ENCODE data around the gene ITGAD. TPM values are rescaled to one million over a fixed set of nuclear protein-coding genes. Genes with fewer than 3 reads are reported as not detected.

Gene ITGAD
- total and polyA plus RNA-seq, 11 donors: 0.41 to 0.80 TPM; not detected in 9

DNA sequence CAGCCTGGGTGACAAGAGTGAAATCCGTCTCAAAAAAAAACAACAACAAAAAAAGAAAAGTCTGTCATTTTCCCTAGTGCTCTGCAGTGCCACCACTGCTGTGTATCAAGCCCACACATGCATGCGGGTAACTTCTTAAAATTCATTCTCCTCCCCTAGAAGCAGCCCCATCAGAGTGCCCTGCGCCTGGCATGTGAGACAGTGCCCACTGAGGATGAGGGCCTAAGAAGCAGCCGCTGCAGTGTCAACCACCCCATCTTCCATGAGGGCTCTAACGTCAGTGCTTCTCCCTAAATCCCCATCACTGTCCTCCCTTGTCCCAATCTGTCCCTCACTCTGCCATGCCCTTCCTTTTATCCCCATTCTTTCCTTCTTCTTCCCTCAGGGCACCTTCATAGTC is 24.8 kb downstream of the ITGAD start:
- intact Hi-C loops (cut with DNase I): no loop called here
- Histone ChIP-seq H3K27me3 (peaks cover 0 to 2% (median 0%) of the 10 kb centered on the region in 9 donors), H3K27ac (no peak overlapping the region), H3K36me3 (no peaks in the 10 kb centered on the region), H3K9me3 (peaks cover 0 to 3% (median 0%) of the 10 kb centered on the region in 12 donors), H3K4me1 (peaks cover 0 to 7% (median 0%) of the 10 kb centered on the region in 12 donors), H3K4me3 (no peak overlapping the region)
- TF ChIP-seq, protein P1, sequence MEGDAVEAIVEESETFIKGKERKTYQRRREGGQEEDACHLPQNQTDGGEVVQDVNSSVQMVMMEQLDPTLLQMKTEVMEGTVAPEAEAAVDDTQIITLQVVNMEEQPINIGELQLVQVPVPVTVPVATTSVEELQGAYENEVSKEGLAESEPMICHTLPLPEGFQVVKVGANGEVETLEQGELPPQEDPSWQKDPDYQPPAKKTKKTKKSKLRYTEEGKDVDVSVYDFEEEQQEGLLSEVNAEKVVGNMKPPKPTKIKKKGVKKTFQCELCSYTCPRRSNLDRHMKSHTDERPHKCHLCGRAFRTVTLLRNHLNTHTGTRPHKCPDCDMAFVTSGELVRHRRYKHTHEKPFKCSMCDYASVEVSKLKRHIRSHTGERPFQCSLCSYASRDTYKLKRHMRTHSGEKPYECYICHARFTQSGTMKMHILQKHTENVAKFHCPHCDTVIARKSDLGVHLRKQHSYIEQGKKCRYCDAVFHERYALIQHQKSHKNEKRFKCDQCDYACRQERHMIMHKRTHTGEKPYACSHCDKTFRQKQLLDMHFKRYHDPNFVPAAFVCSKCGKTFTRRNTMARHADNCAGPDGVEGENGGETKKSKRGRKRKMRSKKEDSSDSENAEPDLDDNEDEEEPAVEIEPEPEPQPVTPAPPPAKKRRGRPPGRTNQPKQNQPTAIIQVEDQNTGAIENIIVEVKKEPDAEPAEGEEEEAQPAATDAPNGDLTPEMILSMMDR (IDR thresholded peaks at IDR 0.05): no peak
- TF ChIP-seq POLR2A (IDR thresholded peaks at IDR 0.05): no peak
- ATAC-seq (no peak), DNase-seq (no peak)
- WGBS, 4 donors: 86 to 92% (median 91%) methylated on average over 5 of the region's 5 CpGs

DNA sequence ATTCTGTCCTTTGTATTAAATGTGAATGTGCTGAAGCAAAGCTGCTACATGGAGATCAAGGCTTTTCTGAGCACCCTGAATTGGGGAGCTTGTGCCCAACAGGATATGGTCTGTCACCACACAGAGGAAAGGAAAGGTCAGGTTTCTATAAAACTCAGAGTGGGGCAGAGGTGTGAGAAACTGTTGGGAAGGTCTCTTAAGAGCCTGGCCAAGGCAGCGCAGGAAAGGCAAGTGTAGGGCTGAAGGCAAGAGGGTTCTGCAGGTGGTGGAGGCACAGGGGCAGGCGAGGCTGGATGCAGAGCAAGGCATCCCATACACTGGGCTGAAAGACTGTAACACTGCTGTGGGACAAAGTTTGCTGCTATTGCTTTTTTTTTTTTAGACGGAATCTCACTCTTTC is 26.9 kb downstream of the ITGAD start:
- Histone ChIP-seq H3K36me3 (peaks cover 0 to 2% (median 0%) of the 10 kb centered on the region in 9 donors), H3K27ac (no peak overlapping the region), H3K9me3 (peaks cover 0 to 3% (median 0%) of the 10 kb centered on the region in 12 donors), H3K4me3 (no peak overlapping the region), H3K27me3 (peaks cover 0 to 2% (median 0%) of the 10 kb centered on the region in 9 donors), H3K4me1 (peaks cover 0 to 9% (median 0%) of the 10 kb centered on the region in 12 donors)
- no peak for TF ChIP-seq POLR2A (IDR thresholded peaks at IDR 0.05)
- TF ChIP-seq, protein P1 (IDR thresholded peaks at IDR 0.05): no peak
- no peak for DNase-seq
- ATAC-seq: no peak
- intact Hi-C loops (cut with DNase I): loop anchor here in 1 of 10 donors (10.0 kb wide), 1 partner anchor 225 kb away; no protein-coding TSS in a partner anchor
- WGBS, 4 donors: 63 to 82% (median 73%) methylated on average over 3 of the region's 3 CpGs

DNA sequence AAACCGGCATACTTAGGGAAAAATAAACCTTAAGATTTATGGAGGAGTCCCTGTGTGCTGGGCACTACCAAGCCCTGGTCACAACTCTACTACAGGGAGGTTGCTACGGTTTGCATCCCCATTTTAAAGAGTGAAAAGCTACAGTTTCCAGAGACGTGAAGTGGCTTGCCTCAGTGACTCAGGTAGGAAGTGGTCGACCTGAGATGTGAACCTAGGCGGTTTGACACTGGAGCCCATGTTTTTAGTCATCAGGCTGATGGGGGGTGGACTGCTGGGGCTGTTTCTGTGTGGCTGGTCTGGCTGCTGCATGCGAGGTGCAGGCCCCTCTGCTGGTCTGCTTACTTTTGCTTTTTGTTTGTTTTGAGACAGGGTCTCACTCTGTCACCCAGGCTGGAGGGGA is 28.5 kb downstream of the ITGAD start:
- H3K27me3 ChIP-seq: peaks cover 0 to 2% (median 0%) of the 10 kb centered on the region in 9 donors
- no peak overlapping the region for H3K4me3 ChIP-seq
- DNase-seq (peak in 1 of 5 donors; percentile 44), ATAC-seq (no peak)
- 68 to 74% (median 71%) methylated on average over 6 of the region's 6 CpGs for WGBS, 4 donors
- TF ChIP-seq, protein P1 (IDR thresholded peaks at IDR 0.05): no peak
- H3K4me1 ChIP-seq: peaks cover 0 to 16% (median 0%) of the 10 kb centered on the region in 12 donors
- intact Hi-C loops (cut with DNase I): loop anchor here in 1 of 10 donors (10.0 kb wide), 1 partner anchor 227 kb away; no protein-coding TSS in a partner anchor
- peaks cover 0 to 3% (median 0%) of the 10 kb centered on the region in 12 donors for H3K9me3 ChIP-seq
- peaks cover 0 to 9% (median 0%) of the 10 kb centered on the region in 9 donors for H3K36me3 ChIP-seq
- no peak overlapping the region for H3K27ac ChIP-seq

DNA sequence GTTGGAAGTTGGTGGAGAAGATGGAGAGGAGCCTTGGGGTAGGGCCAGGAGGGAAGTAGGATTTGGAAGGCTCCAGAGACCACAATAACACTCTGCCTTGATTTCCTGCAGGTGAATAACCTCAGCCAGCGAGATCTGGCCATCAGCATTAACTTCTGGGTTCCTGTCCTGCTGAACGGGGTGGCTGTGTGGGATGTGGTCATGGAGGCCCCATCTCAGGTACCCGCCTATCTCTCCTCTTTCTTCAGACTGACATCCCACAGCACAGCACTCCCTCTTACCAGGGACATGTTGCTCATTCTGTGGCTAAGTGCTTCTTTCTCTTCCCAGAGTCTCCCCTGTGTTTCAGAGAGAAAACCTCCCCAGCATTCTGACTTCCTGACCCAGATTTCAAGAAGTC is 30.1 kb downstream of the ITGAD start:
- Histone ChIP-seq H3K27ac (peak overlapping the region in 3 of 12 donors; percentile 38 to 54 (median 51)), H3K27me3 (peaks cover 0 to 2% (median 0%) of the 10 kb centered on the region in 9 donors), H3K4me1 (peaks cover 0 to 23% (median 2%) of the 10 kb centered on the region in 12 donors), H3K36me3 (peaks cover 0 to 10% (median 0%) of the 10 kb centered on the region in 9 donors), H3K9me3 (no peaks in the 10 kb centered on the region), H3K4me3 (no peak overlapping the region)
- ATAC-seq (peak in 3 of 4 donors; percentile 8 to 23 (median 10)), DNase-seq (no peak)
- intact Hi-C loops (cut with DNase I): loop anchor here in 1 of 10 donors (10.0 kb wide), 1 partner anchor 228 kb away; no protein-coding TSS in a partner anchor
- 46 to 63% (median 52%) methylated on average over 2 to 3 of the region's 3 CpGs for WGBS, 4 donors
- TF ChIP-seq, protein P1 (IDR thresholded peaks at IDR 0.05): no peak
- TF ChIP-seq POLR2A (IDR thresholded peaks at IDR 0.05): no peak

All from heart left ventricle (tissue), 16 donors.